ENCODE results near the gene BSND.

Gene BSND

GRCh38 chr1:55049914-55050278 is 51.2 kb downstream of the BSND start:
- no peak for TF ChIP-seq CTCF (IDR thresholded peaks at IDR 0.05; ENCODE audit: low read depth, low read length)
- TF ChIP-seq MAX (IDR thresholded peaks at IDR 0.05; ENCODE audit: low read depth, low read length), result no peak
- no peak for TF ChIP-seq MYC (IDR thresholded peaks at IDR 0.05; ENCODE audit: low read depth, low read length)
- TF ChIP-seq POLR2A (IDR thresholded peaks at IDR 0.05; ENCODE audit: extremely low read depth, insufficient read length), result no peak
- DNase-seq (ENCODE audit: low read depth), result no peak
- H3K4me3 ChIP-seq (ENCODE audit: low read depth, low read length), result no peak overlapping the region

- TF ChIP-seq CTCF (IDR thresholded peaks at IDR 0.05; ENCODE audit: low read depth, low read length), result no peak
- TF ChIP-seq MYC (IDR thresholded peaks at IDR 0.05; ENCODE audit: low read depth, low read length), result no peak
- TF ChIP-seq POLR2A (IDR thresholded peaks at IDR 0.05; ENCODE audit: extremely low read depth, insufficient read length), result no peak
- no peak for TF ChIP-seq MAX (IDR thresholded peaks at IDR 0.05; ENCODE audit: low read depth, low read length)
- H3K4me3 ChIP-seq (ENCODE audit: low read depth, low read length), result no peak overlapping the region
- DNase-seq (ENCODE audit: low read depth), result no peak
These were observed 51.5 kb downstream of the BSND start for GRCh38 chr1:55050283-55050682.

- no peak for DNase-seq (ENCODE audit: low read depth)
- no peak overlapping the region for H3K4me3 ChIP-seq (ENCODE audit: low read depth, low read length)
- TF ChIP-seq MAX (IDR thresholded peaks at IDR 0.05; ENCODE audit: low read depth, low read length), result no peak
- TF ChIP-seq MYC (IDR thresholded peaks at IDR 0.05; ENCODE audit: low read depth, low read length), result no peak
These were observed 52.4 kb downstream of the BSND start for GRCh38 chr1:55051169-55051568.

GRCh38 chr1:55051621-55052020 is 52.9 kb downstream of the BSND start:
- TF ChIP-seq CTCF (IDR thresholded peaks at IDR 0.05; ENCODE audit: low read depth, low read length) (no peak), MYC (IDR thresholded peaks at IDR 0.05; ENCODE audit: low read depth, low read length) (no peak), MAX (IDR thresholded peaks at IDR 0.05; ENCODE audit: low read depth, low read length) (no peak), POLR2A (IDR thresholded peaks at IDR 0.05; ENCODE audit: extremely low read depth, insufficient read length) (no peak)
- DNase-seq (ENCODE audit: low read depth), result no peak
- no peak overlapping the region for H3K4me3 ChIP-seq (ENCODE audit: low read depth, low read length)

GRCh38 chr1:55052221-55053142 is 53.7 kb downstream of the BSND start:
- no peak overlapping the region for H3K4me3 ChIP-seq (ENCODE audit: low read depth, low read length)
- no peak for DNase-seq (ENCODE audit: low read depth)
- TF ChIP-seq MAX (IDR thresholded peaks at IDR 0.05; ENCODE audit: low read depth, low read length), result no peak
- no peak for TF ChIP-seq MYC (IDR thresholded peaks at IDR 0.05; ENCODE audit: low read depth, low read length)
- no peak for TF ChIP-seq CTCF (IDR thresholded peaks at IDR 0.05; ENCODE audit: low read depth, low read length)
- no peak for TF ChIP-seq POLR2A (IDR thresholded peaks at IDR 0.05; ENCODE audit: extremely low read depth, insufficient read length)

- peak; percentile 38 for DNase-seq (ENCODE audit: low read depth)
These were observed 54.7 kb downstream of the BSND start for GRCh38 chr1:55053265-55053954.

More at GRCh38 chr1:55053265-55053954, 54.7 kb downstream of the BSND start:
- TF ChIP-seq MYC (IDR thresholded peaks at IDR 0.05; ENCODE audit: low read depth, low read length) (no peak), MAX (IDR thresholded peaks at IDR 0.05; ENCODE audit: low read depth, low read length) (no peak), POLR2A (IDR thresholded peaks at IDR 0.05; ENCODE audit: extremely low read depth, insufficient read length) (no peak), CTCF (IDR thresholded peaks at IDR 0.05; ENCODE audit: low read depth, low read length) (no peak)
- H3K4me3 ChIP-seq (ENCODE audit: low read depth, low read length), result no peak overlapping the region

Data from NB4 (cell line).